ENCODE data around the gene SLC2A1.

SLC2A1 gene

DNA sequence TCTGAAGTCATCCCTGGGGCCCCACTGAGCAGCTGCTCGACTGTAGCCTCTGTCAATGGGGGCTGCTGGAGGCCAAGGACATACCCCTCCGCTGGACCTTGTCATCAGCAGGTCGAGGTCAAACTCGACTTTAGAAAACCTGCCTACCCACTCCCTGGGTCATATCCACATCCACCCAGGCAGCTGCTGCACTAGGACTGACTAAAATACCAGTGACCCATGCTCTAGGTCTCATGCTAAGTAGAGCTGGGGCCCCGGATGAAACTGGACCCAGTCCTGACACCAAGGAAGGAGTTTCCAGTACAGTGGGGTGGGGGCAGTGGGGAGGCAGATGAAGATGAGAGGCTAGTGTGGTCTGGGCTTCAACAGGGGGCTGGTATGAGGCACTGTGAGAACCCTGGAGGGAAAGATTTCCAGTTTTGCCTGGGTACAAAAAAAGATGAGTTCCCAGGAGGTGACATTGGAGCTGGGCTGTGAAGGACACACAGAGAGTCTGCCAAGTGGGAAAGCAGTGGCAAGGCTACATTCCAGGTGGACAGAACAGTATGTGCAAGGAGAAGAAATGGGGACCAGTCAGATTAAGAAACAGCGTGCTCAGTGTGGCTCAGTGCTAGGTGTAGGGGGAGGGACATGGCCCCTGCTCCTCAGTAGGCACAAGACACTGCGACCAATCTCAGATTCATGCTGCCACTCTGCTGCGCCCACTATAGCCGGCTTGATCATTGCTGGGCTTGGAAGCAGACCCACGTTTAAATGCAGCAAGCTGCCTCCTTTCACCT is 12.4 kb downstream of the SLC2A1 start:
- intact Hi-C loops (cut with DNase I): no loop called here
- DNase-seq: no peak

DNA sequence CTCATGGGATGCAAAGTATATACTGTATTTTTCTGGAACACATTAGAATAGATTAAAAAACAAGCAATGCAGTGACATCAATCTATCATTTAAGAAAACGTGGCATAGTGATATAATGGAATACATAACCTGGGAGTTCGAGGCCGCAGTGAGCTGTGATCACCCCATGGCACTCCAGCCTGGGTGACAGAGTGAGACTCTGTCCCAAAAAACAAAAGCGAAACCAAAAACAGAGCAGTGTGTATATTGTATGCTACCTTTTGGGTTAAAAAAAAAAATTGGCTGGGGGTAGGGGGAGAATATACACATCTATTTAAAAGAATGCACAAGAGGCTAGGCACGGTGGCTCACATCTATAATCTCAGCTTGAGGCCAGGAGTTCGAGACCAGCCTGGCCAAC is 13.5 kb downstream of the SLC2A1 start:
- intact Hi-C loops (cut with DNase I): no loop called here
- no peak for DNase-seq

DNA sequence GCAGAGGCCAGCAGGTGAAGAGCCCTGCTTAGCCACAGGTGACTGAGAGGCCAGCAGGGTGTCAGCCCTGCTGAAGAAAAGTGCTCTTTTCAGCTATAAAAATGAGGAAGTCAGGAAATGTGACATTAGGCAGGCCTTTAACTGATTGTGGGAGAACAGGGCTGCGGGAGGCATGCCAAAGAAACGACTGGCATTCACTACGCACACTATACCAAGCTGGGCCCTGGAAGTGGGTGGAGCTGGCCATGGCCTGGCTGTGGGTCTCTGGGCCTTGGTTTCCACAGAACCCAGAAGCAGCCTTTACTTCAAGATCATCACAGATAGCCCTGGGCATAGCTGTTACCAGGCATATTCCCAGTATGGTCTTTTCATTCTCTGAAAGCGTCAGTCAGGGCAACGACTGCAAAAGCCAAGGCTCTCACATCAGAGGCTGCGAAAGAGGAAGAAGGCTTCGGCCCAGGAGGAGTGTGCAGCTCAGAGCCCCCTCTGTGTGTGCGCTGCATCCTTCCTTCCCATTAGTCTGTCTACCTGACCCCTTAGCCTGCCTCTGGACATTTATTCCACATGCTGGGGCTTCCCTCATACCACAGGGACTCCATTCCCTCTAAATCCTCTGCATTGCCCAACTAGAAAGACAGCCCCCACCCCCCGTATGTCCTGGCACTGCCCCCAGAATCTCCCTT is 14.3 kb downstream of the SLC2A1 start:
- peak in 2 of 42 donors; percentile 46 to 55 for DNase-seq
- intact Hi-C loops (cut with DNase I): no loop called here

DNA sequence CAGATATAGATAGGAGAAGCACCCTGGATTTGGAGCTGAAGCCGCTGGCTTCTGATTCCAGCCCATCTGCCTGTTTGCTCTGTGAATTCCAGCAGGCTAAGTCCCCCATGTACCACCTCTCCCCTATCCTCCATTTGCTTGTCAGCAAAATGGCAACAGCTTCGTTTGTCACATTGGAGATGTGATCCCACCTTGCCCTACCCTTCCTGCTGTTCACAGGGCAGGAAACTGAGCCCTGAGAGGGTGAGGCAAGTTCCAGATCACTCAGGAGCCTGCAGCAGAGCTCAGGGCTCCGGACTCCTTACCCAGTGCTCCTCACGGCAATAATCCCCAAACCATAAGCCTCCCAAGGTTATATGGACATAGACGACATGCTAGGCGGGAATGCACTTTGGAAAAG is 14.9 kb downstream of the SLC2A1 start:
- no peak for DNase-seq
- intact Hi-C loops (cut with DNase I): no loop called here

DNA sequence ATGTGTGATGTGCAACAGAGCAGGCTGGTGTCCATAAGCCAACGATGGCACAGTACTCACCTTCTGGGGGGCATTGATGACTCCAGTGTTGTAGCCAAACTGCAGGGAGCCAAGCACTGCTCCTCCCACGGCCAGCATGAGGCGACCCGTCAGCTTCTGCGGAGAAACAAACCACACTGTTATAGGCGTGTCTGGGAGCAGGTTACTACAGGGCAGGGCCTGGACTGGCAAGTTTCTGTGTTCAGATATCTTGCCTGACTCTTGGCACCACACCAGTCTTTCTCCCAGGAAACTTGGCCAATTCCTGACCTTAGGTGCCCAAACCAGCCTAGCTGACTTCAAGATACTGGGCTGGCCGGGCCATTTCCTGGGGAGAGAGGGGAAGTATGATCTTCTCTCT is 15.5 kb downstream of the SLC2A1 start:
- no peak for DNase-seq
- intact Hi-C loops (cut with DNase I): no loop called here

DNA sequence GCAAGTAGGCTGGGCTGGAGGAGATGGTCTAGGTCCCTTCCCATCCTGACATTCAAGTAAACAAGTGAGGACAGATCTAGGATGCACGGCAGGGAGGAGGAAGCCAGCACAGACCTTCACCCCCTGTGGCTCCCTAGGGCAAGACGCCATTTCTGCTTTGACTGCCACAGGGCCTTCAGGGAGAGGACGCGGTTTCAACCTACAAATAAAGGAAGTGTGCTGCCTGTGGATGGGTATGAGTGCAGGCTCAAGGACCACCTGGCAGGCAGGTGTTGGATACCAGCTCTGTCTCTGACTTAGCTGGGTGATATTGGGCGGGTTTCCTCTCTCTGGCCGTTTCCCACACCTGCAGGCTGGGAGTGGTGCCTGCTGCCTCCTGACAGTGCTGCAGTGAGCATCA is 16.2 kb downstream of the SLC2A1 start:
- intact Hi-C loops (cut with DNase I): no loop called here
- DNase-seq: no peak

DNA sequence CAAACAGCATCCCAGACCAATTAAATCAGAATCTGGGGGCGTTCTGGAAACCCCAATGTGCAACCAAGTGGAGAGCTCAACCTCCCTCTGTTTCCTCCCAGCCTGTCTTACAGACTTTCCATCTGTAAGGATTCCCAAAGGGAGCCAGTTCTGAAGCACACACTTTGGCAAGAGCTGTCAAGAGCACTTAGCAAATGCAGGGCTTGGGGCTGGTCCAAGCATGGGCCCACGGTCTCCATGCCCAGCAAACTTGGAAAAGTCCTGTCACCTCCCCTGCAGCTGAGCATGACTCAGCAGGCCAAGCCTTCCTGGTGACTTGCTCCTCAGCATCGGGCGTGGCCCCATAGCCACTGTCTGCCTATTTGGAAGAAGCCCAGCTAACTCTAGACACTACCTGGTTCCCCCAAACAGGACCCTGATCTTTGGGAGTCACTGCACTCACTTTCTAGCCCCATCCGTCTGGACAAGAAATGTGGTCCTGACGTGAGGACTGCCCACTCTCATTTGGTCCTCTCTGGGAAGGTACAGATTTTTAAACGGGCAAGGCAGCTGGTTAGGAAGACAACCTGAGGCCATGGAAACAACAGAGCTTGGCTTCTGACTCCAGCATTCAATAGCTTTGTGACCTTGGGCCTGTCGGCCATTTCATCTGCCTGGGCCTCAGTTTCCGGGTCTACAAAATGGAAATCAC is 16.9 kb downstream of the SLC2A1 start:
- intact Hi-C loops (cut with DNase I): no loop called here

DNA sequence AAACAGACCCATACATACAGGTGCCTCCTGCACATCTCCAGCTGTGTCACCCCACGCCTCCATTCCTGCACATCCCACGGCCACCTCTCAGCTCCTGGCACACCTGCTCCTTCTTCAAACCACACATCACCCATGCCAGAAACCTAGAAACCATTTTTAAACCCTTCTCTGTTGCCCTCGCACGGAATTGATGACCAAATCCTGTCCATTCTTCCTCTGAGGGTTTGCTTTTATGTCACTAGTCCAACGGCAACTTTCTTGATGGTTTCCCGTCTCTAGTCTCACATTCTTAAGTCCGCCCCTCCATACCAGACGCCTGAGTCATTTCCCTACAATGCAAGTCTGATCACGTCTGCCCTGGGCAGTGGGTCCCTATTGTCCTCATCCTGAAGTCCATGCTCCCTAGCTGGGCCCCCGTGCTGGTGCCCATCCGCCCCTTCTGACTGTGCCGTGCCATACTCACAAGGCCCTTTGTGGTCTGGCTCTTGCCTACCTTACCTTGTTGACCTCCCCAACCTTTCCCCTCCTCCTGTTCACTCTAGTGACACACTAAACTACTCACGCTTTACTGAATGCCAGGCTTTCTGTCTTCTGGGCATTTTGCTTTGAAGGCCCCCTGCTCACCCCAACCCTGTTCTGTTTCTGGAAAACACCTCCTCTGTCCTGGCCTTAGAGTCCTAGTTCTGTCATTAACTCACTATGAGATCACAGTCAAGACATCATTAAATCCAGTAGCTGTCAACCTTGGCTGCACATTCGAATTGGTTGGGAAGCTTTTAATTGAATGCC is 17.6 kb downstream of the SLC2A1 start:
- DNase-seq: no peak
- intact Hi-C loops (cut with DNase I): no loop called here

More for the DNA sequence above, 16.9 kb downstream of the SLC2A1 start:
- DNase-seq: peak in 25 of 42 donors; percentile 29 to 83 (median 56)

DNA sequence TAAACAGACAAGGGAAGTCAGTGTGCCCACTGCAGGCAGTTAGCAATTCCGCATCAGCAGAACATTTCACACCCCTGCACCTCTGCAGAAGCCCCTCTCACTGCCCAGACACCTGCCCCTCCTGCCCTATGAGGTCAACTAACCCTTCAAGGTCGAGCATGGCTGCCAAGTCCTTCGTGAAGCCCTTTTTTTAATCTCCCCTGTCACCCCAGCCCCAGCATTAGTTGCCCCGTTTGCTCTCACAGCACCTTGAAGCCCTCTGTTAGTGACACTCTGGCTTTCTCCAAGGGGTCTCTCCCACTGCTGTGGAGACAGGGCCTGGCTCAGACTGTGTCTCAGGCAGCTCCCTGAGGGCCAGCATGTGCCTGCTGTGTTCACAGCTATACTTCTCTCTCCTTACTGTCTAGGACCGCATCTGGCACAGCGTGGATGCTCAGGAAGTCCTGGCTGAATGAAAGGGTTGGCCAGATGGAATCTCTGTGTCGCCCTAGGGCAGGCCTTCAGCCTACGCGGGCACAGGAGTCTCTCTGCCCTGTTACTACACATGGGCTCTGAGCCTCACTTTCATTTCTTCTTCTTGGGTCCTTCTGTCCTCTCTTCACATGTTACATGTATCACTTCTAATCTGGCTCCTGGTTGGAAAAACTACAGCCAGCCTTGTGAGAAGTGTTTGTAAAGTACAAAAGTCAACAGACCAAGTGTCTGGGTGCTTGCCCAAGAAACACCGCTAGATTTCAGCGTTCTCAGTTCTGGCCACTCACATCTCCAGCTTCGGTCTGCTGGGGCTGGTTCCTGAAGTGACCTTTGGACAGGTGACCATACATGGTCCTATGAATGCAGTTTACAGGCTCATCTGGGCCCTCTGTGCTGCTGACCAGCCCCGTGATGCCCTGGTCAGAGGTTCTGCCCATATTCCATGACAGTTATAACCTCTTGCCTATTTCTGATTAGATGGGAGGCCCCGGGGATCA is 19.7 kb downstream of the SLC2A1 start:
- intact Hi-C loops (cut with DNase I): no loop called here
- peak in 1 of 42 donors; percentile 6 for DNase-seq

DNA sequence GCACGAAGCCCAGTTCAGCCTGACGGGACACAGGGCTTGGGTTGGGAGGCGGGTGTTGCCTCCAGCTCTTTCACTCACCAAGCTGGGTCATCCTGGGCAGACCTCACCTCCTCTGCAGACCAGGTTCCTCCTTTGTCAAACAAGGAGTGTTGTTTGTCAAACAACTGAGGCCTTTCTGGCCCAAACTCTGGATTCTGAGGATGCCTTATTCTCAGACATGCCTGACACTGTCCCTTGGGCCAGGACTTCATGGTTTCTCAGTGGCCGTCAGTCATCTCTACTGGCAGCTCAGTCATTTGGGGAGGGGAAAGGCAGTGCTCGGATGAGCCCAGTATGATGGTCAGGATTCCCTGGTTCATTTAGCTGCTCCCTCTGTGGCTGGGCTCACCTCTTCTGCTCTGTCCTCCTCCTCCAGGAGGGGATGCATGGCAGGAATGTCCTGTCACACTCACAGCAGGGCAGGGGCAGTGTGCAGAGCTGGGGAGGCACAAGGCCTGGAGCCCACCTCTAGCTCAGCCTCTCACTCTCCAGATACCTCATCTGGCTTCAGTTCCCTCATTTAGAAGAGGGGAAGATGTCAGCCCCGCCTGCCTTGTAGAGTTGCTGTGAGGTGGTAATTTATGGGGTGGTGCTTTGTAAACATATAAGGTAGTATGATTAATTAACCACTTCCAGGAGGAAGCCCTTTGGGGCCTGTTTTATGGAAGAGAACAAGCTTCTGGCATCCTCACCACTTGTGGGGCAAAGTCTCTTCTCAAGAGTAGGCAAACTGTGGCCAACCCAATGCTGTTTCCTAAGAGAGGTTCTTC is 20.6 kb downstream of the SLC2A1 start:
- peak in 2 of 42 donors; percentile 1 to 16 for DNase-seq

DNA sequence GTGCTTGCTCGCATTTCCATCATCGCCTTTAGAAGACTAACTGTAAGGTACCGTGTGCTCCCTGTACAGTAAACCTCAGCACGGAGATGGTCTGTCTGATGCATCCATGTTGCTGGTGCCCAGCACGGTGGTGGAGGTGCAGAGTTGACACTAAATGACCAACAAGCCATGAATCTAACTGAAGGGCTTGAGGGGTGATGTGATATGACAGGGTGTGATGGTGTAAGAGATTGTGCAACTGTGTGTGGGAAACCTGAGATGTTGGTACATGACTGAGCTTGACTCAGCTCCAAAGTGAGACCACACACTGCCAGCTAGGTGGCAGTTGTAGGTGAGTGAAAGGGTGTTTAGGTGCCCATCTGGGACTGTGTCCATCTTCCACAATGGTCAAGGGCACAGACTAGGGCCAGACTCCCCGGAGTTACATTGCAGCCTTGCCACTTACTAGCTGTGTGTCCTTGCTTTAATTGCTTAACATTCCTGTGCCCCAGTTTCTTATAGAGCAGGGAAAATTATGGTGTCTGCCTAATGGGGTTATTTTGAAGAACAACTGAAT is 21.4 kb downstream of the SLC2A1 start:
- peak in 1 of 42 donors; percentile 20 for DNase-seq
- intact Hi-C loops (cut with DNase I): no loop called here

More for the DNA sequence above, 20.6 kb downstream of the SLC2A1 start:
- intact Hi-C loops (cut with DNase I): no loop called here

DNA sequence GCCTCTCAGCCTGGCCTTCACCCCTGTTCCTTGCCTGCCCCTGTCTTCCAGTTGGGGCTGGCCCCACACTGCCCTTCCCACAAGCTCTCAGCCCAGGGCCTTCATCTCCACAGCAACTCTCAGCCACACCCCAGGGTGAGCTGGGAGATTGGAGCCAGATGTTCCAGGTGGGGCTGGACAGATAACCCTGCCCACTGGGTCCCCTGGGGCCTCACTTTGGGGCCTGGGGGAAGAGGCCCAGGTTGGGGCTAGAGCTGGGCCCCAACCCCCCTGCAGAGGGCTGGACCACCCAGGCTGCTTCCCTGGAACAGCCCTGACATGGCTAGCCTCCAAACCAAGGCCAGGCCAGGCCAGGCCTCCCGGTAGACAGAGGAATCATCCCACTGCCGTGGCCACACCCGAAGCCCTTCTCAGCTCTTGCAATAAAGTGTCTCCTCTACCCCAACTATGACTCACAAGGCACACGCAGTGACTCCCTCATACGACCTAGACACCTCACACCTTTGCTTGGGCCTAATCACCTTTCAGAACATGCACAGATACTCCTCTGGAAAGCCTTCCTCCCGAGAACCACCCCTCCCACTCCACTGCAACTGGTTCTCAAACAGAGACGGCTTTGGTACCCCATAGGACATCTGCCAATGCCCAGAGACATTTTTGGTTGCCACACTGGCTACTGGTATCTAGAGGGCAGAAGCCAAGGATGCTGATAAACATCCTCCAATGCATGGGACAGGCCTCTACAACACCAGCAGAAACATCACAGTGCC is 22.2 kb downstream of the SLC2A1 start:
- peak in 6 of 42 donors; percentile 4 to 35 (median 17) for DNase-seq
- intact Hi-C loops (cut with DNase I): no loop called here

DNA sequence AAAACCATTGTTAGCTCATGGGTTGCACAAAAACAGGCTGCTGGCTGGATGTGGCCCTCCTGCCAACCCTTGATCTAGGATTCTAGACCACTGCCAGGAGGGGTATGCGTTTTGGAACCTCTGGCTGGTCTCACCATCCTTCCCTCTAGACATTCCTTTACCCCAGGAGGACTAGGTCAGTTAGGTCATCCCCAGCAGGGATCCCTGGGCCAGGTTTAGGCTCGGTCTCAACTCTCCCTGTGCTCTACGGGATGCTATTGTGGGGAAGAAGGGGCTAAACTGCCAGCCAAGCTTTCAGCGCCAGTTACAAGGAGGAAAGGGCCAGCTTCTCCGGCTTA is 22.7 kb downstream of the SLC2A1 start:
- intact Hi-C loops (cut with DNase I): no loop called here
- peak in 4 of 42 donors; percentile 0 to 27 (median 18) for DNase-seq

DNA sequence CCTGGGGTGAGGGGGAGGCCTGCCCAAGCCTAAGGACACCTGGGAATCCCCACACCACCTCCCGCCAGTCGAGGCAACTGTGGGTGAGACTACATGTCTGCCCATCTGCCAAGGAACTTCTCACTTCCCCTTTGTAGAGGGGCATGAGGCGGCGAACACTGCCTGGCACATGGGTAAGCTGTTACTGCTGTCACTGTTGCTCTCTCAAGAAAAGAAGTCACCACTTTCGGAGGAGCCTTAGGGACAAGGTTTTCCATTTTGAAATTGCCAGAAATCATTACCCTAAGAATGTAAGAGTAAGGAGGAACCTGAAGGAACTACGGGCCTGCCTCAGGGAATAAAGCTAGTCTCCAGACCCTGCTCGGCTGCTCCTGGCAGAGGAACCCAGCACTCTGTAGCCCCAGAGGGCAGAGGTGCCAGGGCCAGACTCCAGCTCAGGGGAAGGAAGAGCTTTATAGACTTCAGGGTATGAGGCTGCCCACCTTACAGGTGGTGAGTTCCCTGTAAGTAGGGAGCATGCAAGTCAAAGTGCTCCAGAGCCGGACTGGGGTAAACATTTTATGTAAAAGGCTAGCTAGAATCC is 23.3 kb downstream of the SLC2A1 start:
- peak in 12 of 42 donors; percentile 4 to 58 (median 23) for DNase-seq
- intact Hi-C loops (cut with DNase I): no loop called here

DNA sequence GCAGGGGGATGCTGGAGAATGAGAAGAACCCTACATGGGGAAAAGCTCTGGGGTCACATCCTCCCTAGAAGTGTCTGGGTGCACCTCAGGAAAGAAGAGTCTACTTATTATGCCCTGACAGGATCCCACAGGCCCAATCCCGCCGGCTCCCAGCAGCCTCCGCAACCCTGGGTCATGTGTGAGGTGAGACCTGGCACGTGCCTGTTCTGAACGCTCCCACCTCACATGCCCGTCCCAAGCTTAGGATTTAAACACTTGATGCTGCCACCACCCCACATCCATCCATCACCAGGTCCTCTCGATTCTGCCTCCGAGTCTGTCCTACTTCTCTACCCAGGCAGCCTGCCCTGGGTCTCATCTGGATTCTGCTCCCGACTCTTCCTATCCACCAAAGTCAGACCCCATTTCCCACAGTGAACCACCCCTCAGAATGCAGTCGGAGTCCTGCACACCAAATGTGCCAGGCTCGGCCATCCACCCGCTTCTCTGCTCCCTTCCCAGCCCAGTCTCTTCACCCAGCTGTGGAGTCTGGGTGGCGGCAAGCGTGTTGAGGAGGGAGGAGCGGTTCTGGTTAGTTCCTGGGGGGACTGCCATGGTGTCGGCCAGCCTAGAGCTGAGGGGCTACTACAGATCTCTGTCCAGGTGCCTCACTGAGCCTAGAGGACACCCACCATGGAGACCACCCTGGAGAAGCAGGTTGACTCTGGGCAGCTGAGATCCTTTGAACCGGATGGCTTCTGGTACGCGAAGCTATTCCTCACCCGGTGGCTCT is 23.9 kb downstream of the SLC2A1 start:
- DNase-seq: peak in 11 of 42 donors; percentile 3 to 32 (median 12)
- intact Hi-C loops (cut with DNase I): no loop called here

Measured in head of caudate nucleus (tissue), 42 donors.